Sigmoid colon (tissue), 4 donors: ENCODE measurements around the gene CHCHD4.

Source experiments
- CTCF ChIP-seq, 4 experiments: fragments of 450-650 bp in 3 of 4; fragments of 200-600 bp in 1 of 4; IDR thresholded peaks; one replicate each; pipeline ENCODE4 v1.5.1; 2016 to 2019; ENCODE audit warnings: antibody characterized with exemption in 4 of 4, mild to moderate bottlenecking in 3 of 4, moderate library complexity in 2 of 4
- EP300 ChIP-seq, 4 donors: sonication (generic); formaldehyde crosslinking; IDR thresholded peaks; one replicate each; pipeline ENCODE4 v1.6.1; 2017; ENCODE audit warnings: antibody characterized with exemption in 4 of 4
- POLR2A ChIP-seq, 2 donors: fragments of 450-650 bp; IDR thresholded peaks; one replicate each; pipeline ENCODE4 v1.6.1; 2016; ENCODE audit warnings: antibody characterized with exemption in 2 of 2, mild to moderate bottlenecking in 2 of 2, moderate library complexity in 2 of 2
- POLR2AphosphoS5 ChIP-seq, 4 donors: sonication (generic); formaldehyde crosslinking; IDR thresholded peaks; one replicate each; pipeline ENCODE4 v1.6.1; 2017; ENCODE audit warnings: antibody characterized with exemption in 4 of 4

GRCh38 chr3:14097616-14098391 lies 26.9 kb downstream of the CHCHD4 start:
- TF ChIP-seq CTCF (IDR thresholded peaks at IDR 0.05) (no peak), POLR2AphosphoS5 (IDR thresholded peaks at IDR 0.05) (no peak), POLR2A (IDR thresholded peaks at IDR 0.05) (no peak), EP300 (IDR thresholded peaks at IDR 0.05) (no peak)
